Hepatocyte (in vitro differentiated cells): Measurements from ENCODE around the gene RMC1. TPM values are rescaled to one million over a fixed set of nuclear protein-coding genes. Genes with fewer than 3 reads are reported as not detected.

Experiments used
- DNase-seq: peaks from one replicate; pipeline ENCODE4 v3.0.0-alpha.2; 2016; ENCODE audit warnings: low spot score
- H2AFZ ChIP-seq: fragments of 200-600 bp; sonication (generic); 2 replicates; pipeline ENCODE4 v1.6.0; 2016; ENCODE audit warnings: antibody characterized with exemption, mild to moderate bottlenecking
- H3K27ac ChIP-seq: fragments of 200-600 bp; sonication (generic); 2 replicates; pipeline ENCODE4 v1.5.1; 2016; ENCODE audit warnings: mild to moderate bottlenecking
- H3K27me3 ChIP-seq: fragments of 200-600 bp; sonication (generic); 2 replicates; pipeline ENCODE4 v1.6.1; 2016
- H3K36me3 ChIP-seq: fragments of 200-600 bp; sonication (generic); replicated peaks from 2 replicates; pipeline ENCODE4 v1.5.1; 2016; ENCODE audit warnings: low read depth; ENCODE audit not compliant: insufficient read depth
- H3K4me1 ChIP-seq: fragments of 200-600 bp; sonication (generic); 2 replicates; pipeline ENCODE4 v1.5.1; 2016; ENCODE audit warnings: mild to moderate bottlenecking, moderate library complexity; ENCODE audit not compliant: insufficient read depth
- H3K4me2 ChIP-seq: fragments of 200-600 bp; sonication (generic); 2 replicates; pipeline ENCODE4 v1.6.0; 2016
- H3K4me3 ChIP-seq: fragments of 200-600 bp; sonication (generic); 2 replicates; pipeline ENCODE4 v1.5.1; 2016; ENCODE audit warnings: mild to moderate bottlenecking
- H3K79me2 ChIP-seq: fragments of 200-600 bp; sonication (generic); 2 replicates; pipeline ENCODE4 v1.6.0; 2017; ENCODE audit warnings: mild to moderate bottlenecking
- H3K9me2 ChIP-seq: fragments of 200-600 bp; sonication (generic); replicated peaks from 2 replicates; pipeline ENCODE4 v1.6.0; 2017; ENCODE audit warnings: mild to moderate bottlenecking; ENCODE audit not compliant: insufficient read depth
- H3K9me3 ChIP-seq: fragments of 200-600 bp; sonication (generic); 2 replicates; pipeline ENCODE4 v1.5.1; 2016; ENCODE audit warnings: low read depth, mild to moderate bottlenecking
- H4K20me1 ChIP-seq: fragments of 200-600 bp; sonication (generic); 2 replicates; pipeline ENCODE4 v1.6.0; 2016; ENCODE audit warnings: mild to moderate bottlenecking; ENCODE audit not compliant: insufficient read depth, poor library complexity, severe bottlenecking
- CTCF ChIP-seq: fragments of 200-600 bp; sonication (generic); IDR thresholded peaks from 2 replicates; pipeline ENCODE4 v1.5.1; 2016; ENCODE audit warnings: antibody characterized with exemption, mild to moderate bottlenecking; ENCODE audit not compliant: poor library complexity
- EZH2 ChIP-seq: fragments of 200-600 bp; sonication (generic); IDR thresholded peaks from 2 replicates; pipeline ENCODE4 v1.6.1; 2016; ENCODE audit warnings: antibody characterized with exemption, mild to moderate bottlenecking, borderline replicate concordance
- EZH2phosphoT487 ChIP-seq: fragments of 200-600 bp; sonication (generic); IDR thresholded peaks from one replicate; pipeline ENCODE4 v1.6.1; 2018; ENCODE audit warnings: antibody characterized with exemption, mild to moderate bottlenecking, low read depth, moderate library complexity; ENCODE audit not compliant: unreplicated experiment, severe bottlenecking
- WGBS: methylation state at CpG from one replicate; pipeline ENCODE4 v1.1.6; 2016; ENCODE audit warnings: low lambda C conversion rate; ENCODE audit errors: missing lambda C conversion rate; 5-methylcytosine and 5-hydroxymethylcytosine counted together
- polyA plus RNA-seq: library from polyadenylated mRNA; unstranded; fragments of >200 nt; fragmentation: Nextera tagmentation; extraction: Ambion mirVana; gene quantifications from 2 replicates; pipeline ENCODE4 v1.2.1, GENCODE V29; 2016
- total RNA-seq: library from RNA; depleted of rRNA; stranded (reverse); fragments of >200 nt; gene quantifications from 2 replicates; pipeline ENCODE4 v1.2.3, GENCODE V29; 2014

RMC1 gene
- total and polyA plus RNA-seq, 2 experiments from 2014 or later, result 26.6 to 37.1 TPM

- Histone ChIP-seq H3K4me1 (no peaks in the 10 kb centered on the region), H3K9me3 (no peaks in the 10 kb centered on the region), H3K27ac (no peak overlapping the region), H3K9me2 (no peaks in the 10 kb centered on the region), H3K4me2 (no peak overlapping the region), H2AFZ (no peak overlapping the region), H3K36me3 (no peaks in the 10 kb centered on the region), H4K20me1 (no peaks in the 10 kb centered on the region), H3K4me3 (no peak overlapping the region), H3K79me2 (no peaks in the 10 kb centered on the region), H3K27me3 (no peaks in the 10 kb centered on the region)
- 83% methylated on average over 1 of the region's 1 CpG for WGBS
- no peak for DNase-seq
- TF ChIP-seq EZH2phosphoT487 (no peak), CTCF (no peak), EZH2 (no peak)
Observed at GRCh38 chr18:23494992-23495391, 8.3 kb upstream of the RMC1 start.

- Histone ChIP-seq H3K9me2 (no peaks in the 10 kb centered on the region), H3K4me3 (no peak overlapping the region), H3K4me2 (no peak overlapping the region), H3K27ac (no peak overlapping the region), H3K79me2 (no peaks in the 10 kb centered on the region), H4K20me1 (no peaks in the 10 kb centered on the region), H3K4me1 (no peaks in the 10 kb centered on the region), H3K36me3 (no peaks in the 10 kb centered on the region), H3K27me3 (no peaks in the 10 kb centered on the region), H2AFZ (no peak overlapping the region), H3K9me3 (no peaks in the 10 kb centered on the region)
- no peak for DNase-seq
- TF ChIP-seq EZH2phosphoT487 (no peak), EZH2 (no peak), CTCF (no peak)
- 78% methylated on average over 12 of the region's 12 CpGs for WGBS
Observed at GRCh38 chr18:23495723-23496440, 7.4 kb upstream of the RMC1 start.

- 90% methylated on average over 2 of the region's 2 CpGs for WGBS
- TF ChIP-seq EZH2, result no peak
Observed at GRCh38 chr18:23498117-23498516, 5.2 kb upstream of the RMC1 start.

GRCh38 chr18:23498877-23499276, 4.4 kb upstream of the RMC1 start:
- Histone ChIP-seq H3K4me3 (no peak overlapping the region), H3K79me2 (peaks cover 4% of the 10 kb centered on the region), H3K27ac (no peak overlapping the region), H3K36me3 (no peaks in the 10 kb centered on the region), H3K9me2 (no peaks in the 10 kb centered on the region), H3K9me3 (no peaks in the 10 kb centered on the region), H3K27me3 (no peaks in the 10 kb centered on the region), H2AFZ (no peak overlapping the region), H4K20me1 (no peaks in the 10 kb centered on the region), H3K4me1 (no peaks in the 10 kb centered on the region), H3K4me2 (no peak overlapping the region)
- peak; percentile 88 for DNase-seq
- 25% methylated on average over 5 of the region's 5 CpGs for WGBS
- TF ChIP-seq EZH2, result no peak
- TF ChIP-seq CTCF, result peak; percentile 87
- no peak for TF ChIP-seq EZH2phosphoT487

More at GRCh38 chr18:23498117-23498516, 5.2 kb upstream of the RMC1 start:
- DNase-seq, result no peak
- Histone ChIP-seq H3K4me3 (no peak overlapping the region), H3K79me2 (no peaks in the 10 kb centered on the region), H3K9me2 (no peaks in the 10 kb centered on the region), H3K27ac (no peak overlapping the region), H2AFZ (no peak overlapping the region), H3K4me2 (no peak overlapping the region), H3K9me3 (no peaks in the 10 kb centered on the region), H4K20me1 (no peaks in the 10 kb centered on the region), H3K27me3 (no peaks in the 10 kb centered on the region), H3K36me3 (no peaks in the 10 kb centered on the region), H3K4me1 (no peaks in the 10 kb centered on the region)
